HG03103 (cell line): ENCODE measurements around the gene AJAP1.

Experiments used
- ATAC-seq: cut with Tn5 transposase; IDR thresholded peaks from one replicate; pipeline ENCODE4 v1.9.1; 2021; ENCODE audit warnings: low read depth; ENCODE audit not compliant: unreplicated experiment

The AJAP1 gene

GRCh38 chr1:4676253-4676652, 21.8 kb downstream of the AJAP1 start:
- ATAC-seq, result no peak

GRCh38 chr1:4677608-4678007, 23.2 kb downstream of the AJAP1 start:
- ATAC-seq, result no peak

GRCh38 chr1:4678066-4678717, 23.8 kb downstream of the AJAP1 start:
- no peak for ATAC-seq

- no peak for ATAC-seq
Measured at GRCh38 chr1:4681026-4681425, 26.6 kb downstream of the AJAP1 start.

GRCh38 chr1:4682607-4683220, 28.3 kb downstream of the AJAP1 start:
- no peak for ATAC-seq

- no peak for ATAC-seq
Measured at GRCh38 chr1:4684136-4684535, 29.7 kb downstream of the AJAP1 start.

GRCh38 chr1:4684864-4685522, 30.6 kb downstream of the AJAP1 start:
- ATAC-seq, result no peak

GRCh38 chr1:4685523-4685865, 31.1 kb downstream of the AJAP1 start:
- ATAC-seq, result no peak

GRCh38 chr1:4687943-4688342, 33.5 kb downstream of the AJAP1 start:
- no peak for ATAC-seq

- no peak for ATAC-seq
Measured at GRCh38 chr1:4689271-4689935, 35.0 kb downstream of the AJAP1 start.

- no peak for ATAC-seq
Measured at GRCh38 chr1:4689941-4690635, 35.7 kb downstream of the AJAP1 start.

GRCh38 chr1:4690951-4691675, 36.7 kb downstream of the AJAP1 start:
- ATAC-seq, result no peak

GRCh38 chr1:4691766-4692405, 37.5 kb downstream of the AJAP1 start:
- no peak for ATAC-seq

- ATAC-seq, result no peak
Measured at GRCh38 chr1:4692437-4692836, 38.0 kb downstream of the AJAP1 start.

- ATAC-seq, result no peak
Measured at GRCh38 chr1:4693331-4693730, 38.9 kb downstream of the AJAP1 start.

GRCh38 chr1:4693891-4694290, 39.5 kb downstream of the AJAP1 start:
- ATAC-seq, result no peak

GRCh38 chr1:4694492-4694891, 40.1 kb downstream of the AJAP1 start:
- no peak for ATAC-seq

GRCh38 chr1:4695241-4695640, 40.8 kb downstream of the AJAP1 start:
- no peak for ATAC-seq

GRCh38 chr1:4696161-4696745, 41.8 kb downstream of the AJAP1 start:
- ATAC-seq, result no peak

GRCh38 chr1:4696753-4697152, 42.3 kb downstream of the AJAP1 start:
- ATAC-seq, result no peak
